HG03159 (cell line): Measurements from ENCODE around the gene OGA.
"Not testable (repeated sequence)": the region's sequence is repeated elsewhere in the genome, so short reads cannot be mapped to it uniquely, and the experiment has no call there.

Experiments
- ATAC-seq: cut with Tn5 transposase; IDR thresholded peaks from one replicate; pipeline ENCODE4 v1.9.1; 2021; ENCODE audit warnings: mild to moderate bottlenecking, moderate library complexity; ENCODE audit not compliant: unreplicated experiment

The OGA gene

GRCh38 chr10:101807158-101807557 lies 11.1 kb downstream of the OGA start:
- ATAC-seq = no peak

- no peak for ATAC-seq
Measured at GRCh38 chr10:101803511-101803910, 14.7 kb downstream of the OGA start.

- no peak for ATAC-seq
Measured at GRCh38 chr10:101797403-101798059, 20.7 kb downstream of the OGA start.

- ATAC-seq = no peak
Measured at GRCh38 chr10:101793526-101793925, 24.7 kb downstream of the OGA start.

GRCh38 chr10:101789686-101790085 lies 28.6 kb downstream of the OGA start:
- no peak for ATAC-seq

GRCh38 chr10:101789231-101789630 lies 29.0 kb downstream of the OGA start:
- ATAC-seq = not testable (repeated sequence)

GRCh38 chr10:101785801-101786200 lies 32.4 kb downstream of the OGA start:
- no peak for ATAC-seq

- ATAC-seq = no peak
Measured at GRCh38 chr10:101784558-101784957, 33.7 kb downstream of the OGA start.

- no peak for ATAC-seq
Measured at GRCh38 chr10:101783736-101784118, 34.5 kb downstream of the OGA start.

GRCh38 chr10:101782811-101783735 lies 35.2 kb downstream of the OGA start, which contains the start of gene NPM3:
NPM3 (minus strand) TSS chr10:101783446; CDS start chr10:101783390, 56 bp downstream.
- ATAC-seq = peak; percentile 56

GRCh38 chr10:101781984-101782810 lies 36.0 kb downstream of the OGA start:
- no peak for ATAC-seq

GRCh38 chr10:101781655-101781983 lies 36.6 kb downstream of the OGA start:
- no peak for ATAC-seq

GRCh38 chr10:101780818-101781654 lies 37.2 kb downstream of the OGA start:
- no peak for ATAC-seq

- ATAC-seq = no peak
Measured at GRCh38 chr10:101780187-101780817, 37.9 kb downstream of the OGA start.

- peak; percentile 37 for ATAC-seq
Measured at GRCh38 chr10:101779544-101780186, 38.6 kb downstream of the OGA start.

- ATAC-seq = no peak
Measured at GRCh38 chr10:101778781-101779543, 39.3 kb downstream of the OGA start.

GRCh38 chr10:101778151-101778780 lies 40.0 kb downstream of the OGA start:
- ATAC-seq = no peak

GRCh38 chr10:101777619-101778145 lies 40.6 kb downstream of the OGA start:
- no peak for ATAC-seq
